RWPE1 (cell line): ENCODE measurements around the gene TLR5.

Experiments used
- CTCF ChIA-PET: fragments of 350-600 bp; sonication (Branson Sonifier 250); formaldehyde crosslinking; extraction: SDS; loops from one replicate; lab custom pipeline; 2021; lab: Yijun Ruan, JAX
- POLR2A ChIA-PET: fragments of 400-600 bp; formaldehyde crosslinking; extraction: SDS; loops from one replicate; lab custom pipeline; 2020; ENCODE audit warnings: antibody characterized with exemption; ENCODE audit not compliant: low non-redundant PET; lab: Yijun Ruan, JAX
- DNase-seq: peaks from one replicate; pipeline ENCODE4 v3.0.0; 2012; ENCODE audit warnings: low spot score
- H3K27ac ChIP-seq: fragments of 450-650 bp; 2 replicates; pipeline ENCODE4 v1.5.1; 2017
- TF ChIP-seq, protein P1 (sequence below): fragments of 450-650 bp; conservative IDR thresholded peaks from 2 replicates; pipeline ENCODE4 v1.5.1; 2017; ENCODE audit warnings: low read depth, mild to moderate bottlenecking

The TLR5 gene

DNA sequence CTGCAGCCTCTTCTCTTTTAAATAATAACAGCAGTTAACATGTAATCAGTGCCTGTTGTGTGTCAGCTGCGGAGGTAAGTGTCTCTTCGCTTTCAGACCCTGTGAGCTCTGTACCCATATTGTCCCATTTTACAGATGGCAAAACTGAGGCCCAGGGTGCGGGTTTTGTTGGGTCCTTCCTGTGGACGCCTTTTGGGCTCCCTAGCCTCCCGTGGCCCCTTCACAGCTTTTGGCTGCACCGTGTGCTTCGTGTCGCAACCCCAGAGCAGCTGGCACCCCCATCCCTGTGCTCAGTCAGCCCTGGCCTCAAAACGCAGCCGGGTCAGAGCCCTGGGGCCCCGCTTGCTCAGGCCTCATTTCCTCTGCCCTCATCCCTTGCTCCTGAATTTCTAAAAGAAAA, 53.8 kb downstream of the TLR5 start:
- CTCF ChIA-PET: interaction anchor here (0.6 to 1.5 kb wide), 7 partner anchors 9 to 1945 kb away, joined by 3 to 8 read pairs (median 5); no protein-coding TSS in a partner anchor
- no peak for DNase-seq
- TF ChIP-seq, protein P1, sequence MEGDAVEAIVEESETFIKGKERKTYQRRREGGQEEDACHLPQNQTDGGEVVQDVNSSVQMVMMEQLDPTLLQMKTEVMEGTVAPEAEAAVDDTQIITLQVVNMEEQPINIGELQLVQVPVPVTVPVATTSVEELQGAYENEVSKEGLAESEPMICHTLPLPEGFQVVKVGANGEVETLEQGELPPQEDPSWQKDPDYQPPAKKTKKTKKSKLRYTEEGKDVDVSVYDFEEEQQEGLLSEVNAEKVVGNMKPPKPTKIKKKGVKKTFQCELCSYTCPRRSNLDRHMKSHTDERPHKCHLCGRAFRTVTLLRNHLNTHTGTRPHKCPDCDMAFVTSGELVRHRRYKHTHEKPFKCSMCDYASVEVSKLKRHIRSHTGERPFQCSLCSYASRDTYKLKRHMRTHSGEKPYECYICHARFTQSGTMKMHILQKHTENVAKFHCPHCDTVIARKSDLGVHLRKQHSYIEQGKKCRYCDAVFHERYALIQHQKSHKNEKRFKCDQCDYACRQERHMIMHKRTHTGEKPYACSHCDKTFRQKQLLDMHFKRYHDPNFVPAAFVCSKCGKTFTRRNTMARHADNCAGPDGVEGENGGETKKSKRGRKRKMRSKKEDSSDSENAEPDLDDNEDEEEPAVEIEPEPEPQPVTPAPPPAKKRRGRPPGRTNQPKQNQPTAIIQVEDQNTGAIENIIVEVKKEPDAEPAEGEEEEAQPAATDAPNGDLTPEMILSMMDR: no peak
- H3K27ac ChIP-seq: no peak overlapping the region
- POLR2A ChIA-PET: no interaction called here

- ChIA-PET CTCF (interaction anchor here (0.6 to 1.5 kb wide), 3 partner anchors 35 to 1945 kb away, joined by 5 to 8 read pairs (median 6); no protein-coding TSS in a partner anchor), POLR2A (no interaction called here)
These were observed 54.3 kb downstream of the TLR5 start for GRCh38 chr1:223088713-223089240.

GRCh38 chr1:223087291-223088255, 55.5 kb downstream of the TLR5 start:
- CTCF ChIA-PET: interaction anchor here (0.6 to 0.7 kb wide), 2 partner anchors 87 to 291 kb away, joined by 3 to 4 read pairs; no protein-coding TSS in a partner anchor

More at GRCh38 chr1:223088713-223089240, 54.3 kb downstream of the TLR5 start:
- TF ChIP-seq, protein P1: no peak
- H3K27ac ChIP-seq: no peak overlapping the region
- no peak for DNase-seq

GRCh38 chr1:223084464-223084866, 58.6 kb downstream of the TLR5 start:
- TF ChIP-seq, protein P1: no peak
- POLR2A ChIA-PET: no interaction called here
- DNase-seq: no peak
- no peak overlapping the region for H3K27ac ChIP-seq
- CTCF ChIA-PET: no interaction called here

More at GRCh38 chr1:223087291-223088255, 55.5 kb downstream of the TLR5 start:
- TF ChIP-seq, protein P1: no peak
- DNase-seq: no peak
- no peak overlapping the region for H3K27ac ChIP-seq
- POLR2A ChIA-PET: no interaction called here

DNA sequence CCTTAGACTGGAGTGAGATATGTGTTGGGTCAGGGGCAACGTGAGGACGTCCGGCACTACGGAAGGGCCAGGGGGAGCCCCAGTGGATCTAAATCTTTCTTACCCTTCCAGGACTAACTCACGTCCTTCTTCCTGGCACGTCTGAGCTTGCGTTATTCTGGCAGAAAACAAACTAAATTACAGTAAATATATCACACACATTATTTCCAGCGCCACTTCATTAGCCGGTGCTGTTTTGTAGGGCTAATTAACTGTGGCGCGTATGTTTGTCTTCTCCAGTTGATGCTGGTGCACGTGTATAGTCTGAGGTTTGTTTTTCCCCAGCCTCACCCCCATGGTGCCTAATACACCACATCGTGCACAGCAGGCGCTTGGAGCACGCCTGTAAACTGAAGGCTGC, 59.2 kb downstream of the TLR5 start:
- ChIA-PET POLR2A (no interaction called here), CTCF (interaction anchor here (0.9 kb wide), 1 partner anchor 334 kb away, joined by 3 read pairs; no protein-coding TSS in a partner anchor)

GRCh38 chr1:223082914-223083313, 60.1 kb downstream of the TLR5 start:
- ChIA-PET POLR2A (no interaction called here), CTCF (interaction anchor here (0.9 to 1.3 kb wide), 2 partner anchors 40 to 333 kb away, joined by 3 read pairs; no protein-coding TSS in a partner anchor)
- DNase-seq: no peak
- TF ChIP-seq, protein P1: no peak
- H3K27ac ChIP-seq: no peak overlapping the region

More for the DNA sequence above, 59.2 kb downstream of the TLR5 start:
- TF ChIP-seq, protein P1: no peak
- H3K27ac ChIP-seq: no peak overlapping the region
- no peak for DNase-seq
